Neural crest cell (in vitro differentiated cells): ENCODE measurements around the gene DHRS9. TPM values are rescaled to one million over a fixed set of nuclear protein-coding genes. Genes with fewer than 3 reads are reported as not detected.

Experiments used
- DNase-seq: peaks from one replicate; pipeline ENCODE4 v3.0.0; 2021; ENCODE audit warnings: low read depth, mixed read lengths, low spot score
- H3K27ac Mint-ChIP-seq: one replicate; pipeline ENCODE4 v1.8.0; 2021; ENCODE audit warnings: mild to moderate bottlenecking, mixed read lengths; ENCODE audit not compliant: unreplicated experiment
- H3K27me3 Mint-ChIP-seq: 2 replicates; pipeline ENCODE4 v1.8.0; 2021; ENCODE audit warnings: low read depth, mild to moderate bottlenecking, mixed read lengths
- H3K36me3 Mint-ChIP-seq: 2 replicates; pipeline ENCODE4 v1.8.0; 2021; ENCODE audit warnings: low read depth, mild to moderate bottlenecking, mixed read lengths
- H3K4me1 Mint-ChIP-seq: 2 replicates; pipeline ENCODE4 v1.8.0; 2021; ENCODE audit warnings: mixed read lengths
- H3K4me3 Mint-ChIP-seq: one replicate; pipeline ENCODE4 v1.8.0; 2021; ENCODE audit warnings: mild to moderate bottlenecking, mixed read lengths
- H3K9me3 Mint-ChIP-seq: 2 replicates; pipeline ENCODE4 v1.8.0; 2021; ENCODE audit warnings: mixed read lengths
- long read RNA-seq: library from polyadenylated mRNA; unstranded; transcript quantifications from one replicate; pipeline ENCODE4 v2.0.0, GENCODE V29; 2020
- total RNA-seq: library from RNA; stranded (reverse); gene quantifications from 2 replicates; pipeline ENCODE4 v1.2.1, GENCODE V29; 2021
- TF ChIP-seq, protein P1 (sequence below): fragments of 200-600 bp; sonication (generic); conservative IDR thresholded peaks from 2 replicates; pipeline ENCODE4 v1.5.0; 2021; ENCODE audit warnings: antibody characterized with exemption, mild to moderate bottlenecking

DHRS9 gene
- not detected in 2 replicates for total RNA-seq
- long read RNA-seq, result 0 reads

GRCh38 chr2:169069341-169069740, at the start of gene DHRS9:
Gene DHRS9, plus strand, starts transcription at chr2:169069563. Its CDS starts 12,019 bp downstream, at chr2:169081582.
- Mint-ChIP-seq H3K4me1 (no peaks in the 10 kb centered on the region), H3K4me3 (no peak within 1 kb of the TSS), H3K27ac (no peak within 1 kb of the TSS), H3K9me3 (no peaks in the 10 kb centered on the region), H3K27me3 (no peaks in the 10 kb centered on the region), H3K36me3 (no peaks in the 10 kb centered on the region)
- no peak for DNase-seq
- TF ChIP-seq, protein P1, sequence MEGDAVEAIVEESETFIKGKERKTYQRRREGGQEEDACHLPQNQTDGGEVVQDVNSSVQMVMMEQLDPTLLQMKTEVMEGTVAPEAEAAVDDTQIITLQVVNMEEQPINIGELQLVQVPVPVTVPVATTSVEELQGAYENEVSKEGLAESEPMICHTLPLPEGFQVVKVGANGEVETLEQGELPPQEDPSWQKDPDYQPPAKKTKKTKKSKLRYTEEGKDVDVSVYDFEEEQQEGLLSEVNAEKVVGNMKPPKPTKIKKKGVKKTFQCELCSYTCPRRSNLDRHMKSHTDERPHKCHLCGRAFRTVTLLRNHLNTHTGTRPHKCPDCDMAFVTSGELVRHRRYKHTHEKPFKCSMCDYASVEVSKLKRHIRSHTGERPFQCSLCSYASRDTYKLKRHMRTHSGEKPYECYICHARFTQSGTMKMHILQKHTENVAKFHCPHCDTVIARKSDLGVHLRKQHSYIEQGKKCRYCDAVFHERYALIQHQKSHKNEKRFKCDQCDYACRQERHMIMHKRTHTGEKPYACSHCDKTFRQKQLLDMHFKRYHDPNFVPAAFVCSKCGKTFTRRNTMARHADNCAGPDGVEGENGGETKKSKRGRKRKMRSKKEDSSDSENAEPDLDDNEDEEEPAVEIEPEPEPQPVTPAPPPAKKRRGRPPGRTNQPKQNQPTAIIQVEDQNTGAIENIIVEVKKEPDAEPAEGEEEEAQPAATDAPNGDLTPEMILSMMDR, result no peak

- no peaks in the 10 kb centered on the region for H3K9me3 Mint-ChIP-seq
- H3K27ac Mint-ChIP-seq, result no peak overlapping the region
- TF ChIP-seq, protein P1, result no peak
- no peaks in the 10 kb centered on the region for H3K4me1 Mint-ChIP-seq
- H3K4me3 Mint-ChIP-seq, result no peak overlapping the region
- H3K36me3 Mint-ChIP-seq, result no peaks in the 10 kb centered on the region
- no peaks in the 10 kb centered on the region for H3K27me3 Mint-ChIP-seq
- no peak for DNase-seq
Observed at GRCh38 chr2:169023161-169023560, 46.2 kb upstream of the DHRS9 start.

DNA sequence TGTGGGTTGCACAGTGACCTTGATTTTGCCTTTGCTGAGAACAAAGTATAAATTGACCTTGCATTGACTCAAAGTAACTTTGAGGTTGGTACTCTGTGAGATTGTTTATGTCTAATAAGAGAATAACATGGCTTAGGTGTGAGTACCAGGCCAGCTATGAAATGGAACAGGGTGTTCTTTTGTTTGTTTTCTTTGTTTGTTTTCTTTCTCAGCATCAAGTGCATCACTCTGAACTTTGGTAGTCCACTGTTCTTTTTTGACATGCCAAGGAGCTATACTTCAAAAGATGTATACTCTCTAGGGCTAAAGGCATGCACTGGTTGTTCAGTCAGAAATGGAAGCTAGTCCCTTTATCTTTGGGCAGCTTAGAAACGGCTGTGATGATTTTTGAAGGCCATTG, 43.3 kb upstream of the DHRS9 start:
- TF ChIP-seq, protein P1, result no peak
- Mint-ChIP-seq H3K36me3 (no peaks in the 10 kb centered on the region), H3K27me3 (no peaks in the 10 kb centered on the region), H3K4me1 (no peaks in the 10 kb centered on the region), H3K4me3 (no peak overlapping the region), H3K9me3 (no peaks in the 10 kb centered on the region), H3K27ac (no peak overlapping the region)
- no peak for DNase-seq

DNA sequence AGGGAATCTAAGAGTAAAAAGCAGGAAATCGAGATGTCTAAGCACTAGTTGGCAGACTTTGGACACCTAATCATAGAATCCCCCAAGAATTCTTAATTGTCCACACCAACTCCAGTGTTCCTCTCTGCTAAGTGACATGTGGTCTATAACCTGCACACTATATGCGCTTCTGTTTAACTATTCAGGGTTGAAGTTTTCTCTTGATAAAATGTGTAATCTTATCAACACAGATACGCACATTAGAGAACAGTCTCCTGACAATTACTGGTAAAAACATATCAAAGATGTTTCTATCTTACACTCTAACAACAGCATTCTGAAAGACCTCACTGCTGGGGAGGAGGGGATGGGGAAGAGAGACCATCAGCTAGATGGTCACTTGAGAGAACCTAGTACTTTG, 42.1 kb upstream of the DHRS9 start:
- H3K4me3 Mint-ChIP-seq, result no peak overlapping the region
- H3K27me3 Mint-ChIP-seq, result no peaks in the 10 kb centered on the region
- H3K27ac Mint-ChIP-seq, result no peak overlapping the region
- no peak for DNase-seq
- no peaks in the 10 kb centered on the region for H3K9me3 Mint-ChIP-seq
- no peaks in the 10 kb centered on the region for H3K36me3 Mint-ChIP-seq
- TF ChIP-seq, protein P1, result no peak
- H3K4me1 Mint-ChIP-seq, result no peaks in the 10 kb centered on the region

GRCh38 chr2:169029341-169029740, 40.0 kb upstream of the DHRS9 start:
- H3K4me3 Mint-ChIP-seq, result no peak overlapping the region

More at GRCh38 chr2:169029341-169029740, 40.0 kb upstream of the DHRS9 start:
- Mint-ChIP-seq H3K9me3 (peaks cover 4% of the 10 kb centered on the region), H3K27ac (no peak overlapping the region), H3K36me3 (no peaks in the 10 kb centered on the region), H3K27me3 (no peaks in the 10 kb centered on the region), H3K4me1 (peaks cover 4% of the 10 kb centered on the region)
- TF ChIP-seq, protein P1, result no peak
- DNase-seq, result no peak
